Measurements from ENCODE around the gene GPRIN2.
"Not testable (repeated sequence)": the region's sequence is repeated elsewhere in the genome, so short reads cannot be mapped to it uniquely, and the experiment has no call there.

GPRIN2 gene

DNA sequence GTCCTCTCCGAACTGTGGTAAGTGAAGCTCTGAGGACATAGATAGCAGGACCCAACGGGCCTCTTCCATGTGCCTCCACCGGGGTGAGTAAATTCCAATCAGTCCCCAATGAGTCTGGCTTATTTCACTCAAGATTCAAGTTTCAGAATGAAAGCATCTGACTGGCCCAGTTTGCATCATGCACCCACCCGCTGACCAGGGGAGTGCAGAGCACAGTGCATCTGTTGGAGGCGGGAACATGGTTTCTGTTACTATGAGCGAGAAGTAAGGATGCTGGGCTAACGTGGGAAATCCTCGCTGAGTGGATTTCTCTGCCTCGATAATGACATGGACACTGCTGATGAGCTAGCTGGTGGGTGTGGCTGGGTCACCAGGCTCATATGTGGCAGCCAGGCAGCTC is 10.7 kb upstream of the GPRIN2 start:
- DNase-seq (ENCODE audit: low spot score), result not testable (repeated sequence)

- DNase-seq (ENCODE audit: low spot score), result peak; percentile 49
Measured at GRCh38 chr10:46565591-46566332, 9.3 kb upstream of the GPRIN2 start.

DNA sequence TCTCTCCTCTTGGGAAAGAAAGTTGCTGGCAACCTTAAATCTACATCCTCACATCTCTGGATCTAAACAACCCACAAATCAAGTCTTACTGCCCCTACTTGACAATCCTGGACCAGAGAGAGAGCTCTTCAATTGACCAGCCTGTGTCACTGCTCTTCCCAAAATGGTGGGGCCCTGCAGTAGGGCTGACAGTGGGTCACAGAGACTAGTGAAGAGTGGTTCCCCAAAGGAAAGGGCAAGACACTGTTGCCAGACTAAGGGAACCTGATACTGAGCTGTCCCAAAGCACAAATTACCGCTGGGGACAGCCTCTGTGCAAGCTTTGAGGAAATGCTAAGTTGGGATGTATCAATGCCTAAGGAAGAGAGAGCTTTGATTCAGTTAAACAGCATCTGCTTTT is 4.5 kb upstream of the GPRIN2 start:
- no peak for DNase-seq (ENCODE audit: low spot score)

DNA sequence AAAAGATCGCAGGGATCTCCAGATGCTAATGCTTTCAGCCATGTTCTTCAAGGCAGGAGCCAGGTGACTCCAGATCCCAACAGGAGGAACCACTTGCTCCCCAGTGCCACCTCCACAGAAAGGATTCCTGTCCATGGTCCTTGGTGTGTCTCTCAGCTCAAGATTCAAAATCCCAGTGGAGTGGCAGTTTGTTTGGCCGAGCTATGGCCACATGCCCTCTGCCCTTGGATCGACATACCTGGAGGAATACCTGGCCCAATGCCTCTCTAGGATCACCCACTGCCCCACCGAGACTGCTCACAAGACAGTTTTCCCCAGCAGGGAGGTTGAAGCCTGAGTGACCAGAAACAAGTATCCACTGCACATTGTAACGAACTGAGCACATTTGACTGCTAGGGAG is 3.9 kb upstream of the GPRIN2 start:
- DNase-seq (ENCODE audit: low spot score), result no peak

DNA sequence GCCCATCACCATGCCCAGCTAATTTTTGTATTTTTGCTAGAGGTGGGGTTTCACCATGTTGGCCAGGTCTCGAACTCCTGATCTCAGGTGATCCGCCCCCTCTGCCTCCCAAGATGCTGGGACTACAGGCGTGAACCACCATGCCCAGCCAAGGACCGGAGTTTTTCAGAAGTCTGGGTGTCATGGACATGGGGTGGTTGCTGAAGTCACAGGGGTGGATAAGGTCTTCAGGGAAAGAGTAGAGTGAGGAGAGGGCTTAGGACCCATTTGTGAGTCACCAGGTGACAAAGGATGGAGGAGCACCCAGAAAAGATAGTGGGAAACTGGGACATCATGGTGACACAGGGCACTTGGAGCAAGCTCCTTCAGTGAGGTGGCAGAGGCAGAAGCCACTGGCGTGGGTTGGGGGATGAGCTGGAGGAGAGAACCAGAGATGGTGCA is 2.8 kb upstream of the GPRIN2 start:
- DNase-seq (ENCODE audit: low spot score), result no peak

GRCh38 chr10:46558392-46559185 is 2.1 kb upstream of the GPRIN2 start:
- no peak for DNase-seq (ENCODE audit: low spot score)

DNA sequence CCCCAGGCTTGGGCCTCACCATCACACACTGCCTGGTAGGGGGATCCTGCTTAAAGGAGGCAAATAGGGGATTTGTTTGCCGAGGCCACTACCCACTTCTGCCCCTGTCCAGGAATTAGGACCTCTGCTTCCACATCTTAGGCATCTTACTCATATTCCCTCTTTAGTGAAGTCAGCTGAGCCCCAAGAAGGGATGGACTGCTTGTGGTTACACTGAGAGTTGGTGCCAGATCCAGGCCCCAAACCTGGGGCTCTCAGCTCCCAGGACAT is 1.6 kb upstream of the GPRIN2 start:
- no peak for DNase-seq (ENCODE audit: low spot score)

GRCh38 chr10:46557319-46558121 is 1.1 kb upstream of the GPRIN2 start:
- no peak for DNase-seq (ENCODE audit: low spot score)

GRCh38 chr10:46555713-46556514 is 544 bp downstream of the GPRIN2 start:
- DNase-seq (ENCODE audit: low spot score), result no peak

DNA sequence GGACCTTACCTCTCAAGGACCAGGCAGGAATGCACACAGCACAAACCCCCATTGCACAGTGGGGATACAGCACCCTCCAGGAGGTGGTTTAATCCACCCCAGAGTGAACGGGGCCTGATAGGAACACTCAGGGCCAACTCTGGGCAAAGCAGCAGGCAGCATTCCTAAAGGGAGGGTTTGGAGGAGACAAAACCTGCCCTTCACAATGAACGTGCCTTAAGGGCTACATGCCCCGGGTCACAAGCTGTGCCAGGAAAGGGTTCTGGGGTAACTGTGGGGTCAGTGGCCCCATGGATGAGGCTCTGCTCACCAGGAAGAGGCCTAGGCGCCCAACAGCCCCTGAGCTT is 1.1 kb downstream of the GPRIN2 start:
- no peak for DNase-seq (ENCODE audit: low spot score)

DNA sequence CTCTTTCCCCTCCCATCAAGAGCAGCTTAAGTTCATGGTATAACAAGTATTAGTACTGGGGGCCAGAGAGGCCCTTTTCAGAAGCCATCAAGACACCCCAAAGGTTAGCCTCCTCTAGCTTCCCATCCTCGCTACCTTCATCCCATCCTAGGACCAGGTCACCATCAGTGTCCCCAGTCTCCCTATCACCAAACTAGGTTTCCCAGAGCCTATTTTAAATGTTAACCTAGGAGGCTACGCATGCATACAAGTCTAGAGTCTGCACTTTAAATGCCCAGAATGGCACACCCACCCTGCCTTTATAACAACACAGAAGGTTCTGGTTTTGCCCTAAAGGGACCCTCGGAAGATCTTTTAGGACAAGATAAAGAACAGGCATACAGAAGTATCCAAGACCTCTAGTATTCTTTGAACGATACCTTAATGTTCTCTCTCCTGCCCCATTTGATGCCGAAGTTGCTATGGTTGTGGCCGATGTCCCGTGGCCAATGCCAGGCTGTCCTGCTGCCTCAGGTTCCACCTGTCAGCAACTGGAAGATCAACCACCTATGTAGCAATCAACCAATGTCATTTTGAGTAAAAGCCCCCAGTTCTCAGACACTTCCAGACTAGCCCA is 2.2 kb downstream of the GPRIN2 start:
- no peak for DNase-seq (ENCODE audit: low spot score)

DNA sequence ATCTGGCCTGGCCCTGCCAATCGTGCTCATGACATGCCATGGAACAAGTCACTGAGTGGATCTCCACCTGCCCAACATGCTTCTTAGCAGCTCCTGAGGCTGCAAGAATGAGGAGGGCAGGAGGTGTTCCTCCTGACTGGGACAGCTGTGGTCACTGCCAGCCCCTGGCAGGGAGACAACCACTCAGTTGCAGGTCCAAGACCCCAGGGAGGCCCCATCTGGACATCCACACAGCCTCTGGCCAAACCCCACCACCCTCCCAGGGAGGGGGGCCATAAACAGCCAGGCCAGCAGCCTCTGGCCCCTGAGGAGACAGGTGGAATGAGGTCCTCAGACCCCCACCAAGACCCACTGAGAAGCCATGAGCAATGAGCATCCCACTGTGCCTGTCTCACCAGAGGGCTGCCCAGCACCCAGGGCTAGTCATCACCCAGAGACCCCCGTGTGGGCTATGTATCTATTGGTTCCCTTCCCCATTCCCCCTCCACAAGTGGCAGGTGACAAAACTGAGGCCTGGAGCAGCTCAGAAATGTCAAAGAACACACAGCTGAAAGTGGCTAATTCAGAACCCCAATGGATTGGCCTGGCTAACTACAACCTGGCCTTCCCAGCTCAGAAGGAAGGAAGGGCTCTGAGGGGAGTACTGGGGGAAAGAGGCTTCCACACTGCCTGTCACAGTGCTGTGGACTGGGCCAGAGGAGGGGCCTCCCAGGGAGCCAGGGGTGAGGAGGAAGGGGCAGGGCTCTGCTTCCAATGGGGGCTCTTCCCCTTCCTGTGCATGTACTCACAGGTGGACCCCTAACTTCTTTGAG is 3.0 kb downstream of the GPRIN2 start:
- no peak for DNase-seq (ENCODE audit: low spot score)

DNA sequence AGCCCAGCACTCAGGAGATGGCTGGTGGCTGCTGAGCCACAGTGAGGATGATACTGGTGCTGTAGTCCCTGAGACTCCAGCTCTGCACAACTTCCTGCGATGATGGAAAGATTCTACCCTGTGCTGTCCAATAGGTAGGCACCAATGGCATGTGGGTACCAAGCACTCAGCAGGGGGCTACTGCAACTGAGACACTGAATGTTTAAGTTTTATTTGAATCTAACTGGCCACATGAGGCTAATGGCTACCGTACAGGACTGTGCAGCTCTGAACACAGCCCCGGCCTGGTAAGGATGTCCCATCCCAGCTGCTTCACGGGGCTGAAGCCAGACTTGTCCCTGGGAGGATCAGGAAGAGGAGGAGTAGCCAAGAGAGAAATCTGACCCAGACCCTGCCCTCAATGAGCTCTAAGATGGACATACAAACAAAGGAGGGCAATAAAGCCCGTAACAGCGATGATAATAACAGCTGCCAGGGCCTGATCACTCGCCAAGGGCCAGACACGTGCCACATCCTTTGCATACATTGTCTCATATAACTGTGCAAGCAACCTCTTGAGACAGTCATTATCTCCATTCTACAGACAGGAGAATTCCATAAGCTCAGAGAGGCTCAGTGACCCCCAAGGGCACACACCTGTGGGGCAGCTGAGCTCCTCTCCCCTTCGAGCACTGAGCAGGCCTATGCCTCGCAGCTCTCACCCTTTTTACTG is 3.8 kb downstream of the GPRIN2 start:
- no peak for DNase-seq (ENCODE audit: low spot score)

DNA sequence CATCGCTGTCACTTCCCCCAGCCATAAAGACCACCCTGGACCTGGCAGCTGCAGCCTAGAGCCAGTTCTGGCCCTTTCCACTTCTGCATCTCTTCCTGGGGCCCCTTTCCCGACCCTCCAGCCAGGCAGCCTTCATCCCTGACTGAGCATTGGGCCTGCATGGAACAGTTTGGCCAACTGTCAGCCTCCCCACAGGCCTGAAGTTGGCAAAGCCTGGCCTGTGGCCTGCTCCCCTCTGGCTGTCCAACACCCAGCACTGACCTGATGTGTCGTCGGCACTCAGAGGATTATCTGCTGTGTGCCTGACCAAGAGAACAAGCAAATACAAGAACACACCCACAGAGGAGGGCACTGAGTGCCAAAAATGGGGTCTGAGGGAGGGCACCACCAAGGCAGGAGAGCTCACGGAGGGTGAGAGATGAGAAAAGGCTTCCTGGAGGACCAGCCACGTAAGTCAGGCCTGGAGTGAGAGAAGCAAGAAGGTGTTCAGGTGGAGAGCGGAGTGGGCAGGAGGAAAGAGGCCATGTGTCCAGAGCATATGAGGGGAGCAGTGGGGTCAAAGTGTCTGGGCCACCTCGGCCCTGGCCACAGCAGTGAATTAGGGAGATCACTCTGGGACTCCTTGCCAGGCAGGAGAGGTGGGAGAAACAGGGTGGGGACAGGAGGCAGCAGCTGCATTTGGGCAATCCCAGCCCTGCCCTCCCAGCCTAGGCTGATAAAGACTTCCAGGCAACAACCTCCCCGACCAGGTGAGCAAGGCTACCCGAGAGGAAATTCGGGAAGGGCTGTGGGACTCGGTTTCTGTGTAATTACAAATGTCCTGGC is 4.5 kb downstream of the GPRIN2 start:
- DNase-seq (ENCODE audit: low spot score), result no peak

- DNase-seq (ENCODE audit: low spot score), result no peak
Measured at GRCh38 chr10:46550795-46551700, 5.4 kb downstream of the GPRIN2 start.

GRCh38 chr10:46550076-46550790 is 6.2 kb downstream of the GPRIN2 start:
- no peak for DNase-seq (ENCODE audit: low spot score)
